ENCODE measurements around the gene CLSTN3.

The CLSTN3 gene

GRCh38 chr12:7112041-7112440 lies 18.1 kb upstream of the CLSTN3 start:
- H3K4me3 ChIP-seq (ENCODE audit: low read depth in 1 of 5, low read length in 5 of 5), result no peak overlapping the region
- H3K9me3 ChIP-seq (ENCODE audit: control insufficient read depth in 5 of 5, low read length in 5 of 5), result no peaks in the 10 kb centered on the region
- H3K36me3 ChIP-seq (ENCODE audit: control insufficient read depth in 5 of 5, insufficient read depth in 5 of 5, low read length in 5 of 5), result peaks cover 0 to 5% (median 0%) of the 10 kb centered on the region in 5 donors
- H3K27ac ChIP-seq (ENCODE audit: low read depth, low read length), result no peak overlapping the region
- H3K4me1 ChIP-seq (ENCODE audit: control insufficient read depth in 5 of 5, insufficient read depth in 5 of 5, low read length in 5 of 5), result peaks cover 2 to 28% (median 19%) of the 10 kb centered on the region in 5 donors
- H3K27me3 ChIP-seq (ENCODE audit: control insufficient read depth in 5 of 5, insufficient read depth in 4 of 5, low read length in 5 of 5), result no peaks in the 10 kb centered on the region
- no peak overlapping the region for H3K9ac ChIP-seq (ENCODE audit: low read length in 5 of 5)

DNA sequence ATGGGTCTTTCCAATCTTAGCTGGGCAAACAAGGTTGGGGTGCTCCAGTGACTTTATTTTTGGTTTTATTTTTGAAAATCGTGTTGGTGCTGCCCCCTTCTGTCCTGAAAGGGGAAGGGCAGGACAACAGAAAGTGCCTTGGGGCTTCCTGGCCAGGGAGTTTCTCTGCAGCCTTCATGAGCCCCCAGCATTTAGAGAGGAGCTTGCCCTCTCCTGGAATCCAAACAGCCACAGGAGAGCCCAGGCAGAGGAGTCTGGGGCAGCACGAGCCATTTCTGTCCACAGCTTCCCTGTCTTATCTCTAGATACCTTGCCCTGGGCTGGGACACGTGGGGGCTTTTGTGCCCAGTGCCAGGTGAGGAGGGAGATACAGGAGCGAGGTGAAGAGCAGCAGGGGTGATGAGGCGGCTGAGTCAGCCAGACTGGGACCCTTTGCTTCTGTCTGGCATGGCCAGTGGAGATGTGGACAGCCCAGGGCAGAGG lies 16.7 kb upstream of the CLSTN3 start:
- H3K9me3 ChIP-seq (ENCODE audit: control insufficient read depth in 5 of 5, low read length in 5 of 5), result no peaks in the 10 kb centered on the region
- H3K27ac ChIP-seq (ENCODE audit: low read depth, low read length), result no peak overlapping the region
- H3K27me3 ChIP-seq (ENCODE audit: control insufficient read depth in 5 of 5, insufficient read depth in 4 of 5, low read length in 5 of 5), result peaks cover 0 to under 1% (median 0%) of the 10 kb centered on the region in 5 donors
- H3K4me3 ChIP-seq (ENCODE audit: low read depth in 1 of 5, low read length in 5 of 5), result no peak overlapping the region
- H3K36me3 ChIP-seq (ENCODE audit: control insufficient read depth in 5 of 5, insufficient read depth in 5 of 5, low read length in 5 of 5), result peaks cover 0 to 7% (median 0%) of the 10 kb centered on the region in 5 donors
- H3K9ac ChIP-seq (ENCODE audit: low read length in 5 of 5), result no peak overlapping the region
- H3K4me1 ChIP-seq (ENCODE audit: control insufficient read depth in 5 of 5, insufficient read depth in 5 of 5, low read length in 5 of 5), result peaks cover 2 to 18% (median 11%) of the 10 kb centered on the region in 5 donors

DNA sequence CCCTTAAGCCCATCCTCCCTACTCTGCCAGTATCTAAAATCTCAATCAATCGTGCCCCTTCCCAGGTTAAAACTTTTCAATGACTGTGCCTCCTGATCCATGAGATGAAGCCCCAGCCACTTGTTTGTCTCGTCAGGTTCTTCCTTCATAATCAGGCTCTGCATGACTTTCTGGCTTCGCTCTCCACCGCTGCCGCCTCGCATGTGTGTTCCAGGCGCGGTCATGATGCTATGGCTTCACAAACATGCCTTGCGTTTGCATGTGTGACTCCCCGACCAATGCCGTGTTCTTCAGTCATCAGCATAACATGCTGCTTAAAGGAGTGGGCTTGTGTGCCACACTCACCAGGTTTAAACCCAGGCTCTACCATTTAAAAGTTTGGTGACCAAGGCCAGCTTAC lies 16.2 kb upstream of the CLSTN3 start:
- H3K27ac ChIP-seq (ENCODE audit: low read depth, low read length), result no peak overlapping the region
- no peak overlapping the region for H3K9ac ChIP-seq (ENCODE audit: low read length in 5 of 5)
- no peaks in the 10 kb centered on the region for H3K9me3 ChIP-seq (ENCODE audit: control insufficient read depth in 5 of 5, low read length in 5 of 5)

GRCh38 chr12:7114851-7115250 lies 15.3 kb upstream of the CLSTN3 start:
- peaks cover 0 to 7% (median 0%) of the 10 kb centered on the region in 5 donors for H3K36me3 ChIP-seq (ENCODE audit: control insufficient read depth in 5 of 5, insufficient read depth in 5 of 5, low read length in 5 of 5)
- no peak overlapping the region for H3K4me3 ChIP-seq (ENCODE audit: low read depth in 1 of 5, low read length in 5 of 5)
- no peak overlapping the region for H3K9ac ChIP-seq (ENCODE audit: low read length in 5 of 5)
- H3K4me1 ChIP-seq (ENCODE audit: control insufficient read depth in 5 of 5, insufficient read depth in 5 of 5, low read length in 5 of 5), result peaks cover 1 to 8% (median 3%) of the 10 kb centered on the region in 5 donors
- H3K9me3 ChIP-seq (ENCODE audit: control insufficient read depth in 5 of 5, low read length in 5 of 5), result no peaks in the 10 kb centered on the region
- no peak overlapping the region for H3K27ac ChIP-seq (ENCODE audit: low read depth, low read length)
- H3K27me3 ChIP-seq (ENCODE audit: control insufficient read depth in 5 of 5, insufficient read depth in 4 of 5, low read length in 5 of 5), result peaks cover 0 to 2% (median 0%) of the 10 kb centered on the region in 5 donors

More for the DNA sequence above, 16.2 kb upstream of the CLSTN3 start:
- H3K36me3 ChIP-seq (ENCODE audit: control insufficient read depth in 5 of 5, insufficient read depth in 5 of 5, low read length in 5 of 5), result peaks cover 0 to 7% (median 0%) of the 10 kb centered on the region in 5 donors
- peaks cover 0 to 2% (median 0%) of the 10 kb centered on the region in 5 donors for H3K27me3 ChIP-seq (ENCODE audit: control insufficient read depth in 5 of 5, insufficient read depth in 4 of 5, low read length in 5 of 5)
- H3K4me3 ChIP-seq (ENCODE audit: low read depth in 1 of 5, low read length in 5 of 5), result no peak overlapping the region
- peaks cover 2 to 14% (median 8%) of the 10 kb centered on the region in 5 donors for H3K4me1 ChIP-seq (ENCODE audit: control insufficient read depth in 5 of 5, insufficient read depth in 5 of 5, low read length in 5 of 5)

DNA sequence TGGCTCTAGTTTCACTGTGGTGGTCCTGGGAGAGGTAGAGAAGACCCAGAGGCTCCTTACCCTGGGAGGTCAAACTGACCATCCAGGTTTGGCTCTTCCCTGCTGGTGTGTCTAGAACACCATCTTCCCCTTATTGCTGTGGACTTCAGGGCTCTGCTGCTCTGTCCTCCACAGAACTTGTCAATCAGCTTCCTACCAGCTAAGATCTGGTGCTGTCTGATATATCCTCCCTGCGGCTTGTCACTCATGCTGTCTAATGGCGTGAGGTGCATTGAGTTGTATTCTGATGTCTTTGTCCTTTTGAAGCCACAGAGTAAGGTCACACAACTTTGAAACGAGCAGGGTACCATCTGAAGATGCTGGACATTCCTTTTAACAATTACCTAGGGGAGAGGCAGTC lies 14.0 kb upstream of the CLSTN3 start:
- no peak overlapping the region for H3K4me3 ChIP-seq (ENCODE audit: low read depth in 1 of 5, low read length in 5 of 5)
- H3K27ac ChIP-seq (ENCODE audit: low read depth, low read length), result no peak overlapping the region
- H3K9ac ChIP-seq (ENCODE audit: low read length in 5 of 5), result no peak overlapping the region
- H3K9me3 ChIP-seq (ENCODE audit: control insufficient read depth in 5 of 5, low read length in 5 of 5), result no peaks in the 10 kb centered on the region
- H3K27me3 ChIP-seq (ENCODE audit: control insufficient read depth in 5 of 5, insufficient read depth in 4 of 5, low read length in 5 of 5), result peaks cover 0 to 2% (median 0%) of the 10 kb centered on the region in 5 donors
- H3K36me3 ChIP-seq (ENCODE audit: control insufficient read depth in 5 of 5, insufficient read depth in 5 of 5, low read length in 5 of 5), result peaks cover 0 to 7% (median 0%) of the 10 kb centered on the region in 5 donors
- H3K4me1 ChIP-seq (ENCODE audit: control insufficient read depth in 5 of 5, insufficient read depth in 5 of 5, low read length in 5 of 5), result peaks cover 0 to 8% (median 3%) of the 10 kb centered on the region in 5 donors

GRCh38 chr12:7116916-7117315 lies 13.3 kb upstream of the CLSTN3 start:
- Histone ChIP-seq H3K36me3 (ENCODE audit: control insufficient read depth in 5 of 5, insufficient read depth in 5 of 5, low read length in 5 of 5) (peaks cover 0 to 7% (median 0%) of the 10 kb centered on the region in 5 donors), H3K9ac (ENCODE audit: low read length in 5 of 5) (no peak overlapping the region), H3K4me3 (ENCODE audit: low read depth in 1 of 5, low read length in 5 of 5) (no peak overlapping the region), H3K27ac (ENCODE audit: low read depth, low read length) (no peak overlapping the region), H3K27me3 (ENCODE audit: control insufficient read depth in 5 of 5, insufficient read depth in 4 of 5, low read length in 5 of 5) (peaks cover 0 to 2% (median 0%) of the 10 kb centered on the region in 5 donors), H3K4me1 (ENCODE audit: control insufficient read depth in 5 of 5, insufficient read depth in 5 of 5, low read length in 5 of 5) (peaks cover 2 to 8% (median 3%) of the 10 kb centered on the region in 5 donors), H3K9me3 (ENCODE audit: control insufficient read depth in 5 of 5, low read length in 5 of 5) (no peaks in the 10 kb centered on the region)

- Histone ChIP-seq H3K36me3 (ENCODE audit: control insufficient read depth in 5 of 5, insufficient read depth in 5 of 5, low read length in 5 of 5) (peaks cover 0 to 7% (median 0%) of the 10 kb centered on the region in 5 donors), H3K4me3 (ENCODE audit: low read depth in 1 of 5, low read length in 5 of 5) (no peak overlapping the region), H3K4me1 (ENCODE audit: control insufficient read depth in 5 of 5, insufficient read depth in 5 of 5, low read length in 5 of 5) (peaks cover 0 to 12% (median 9%) of the 10 kb centered on the region in 5 donors), H3K27me3 (ENCODE audit: control insufficient read depth in 5 of 5, insufficient read depth in 4 of 5, low read length in 5 of 5) (peaks cover 0 to 2% (median 0%) of the 10 kb centered on the region in 5 donors), H3K27ac (ENCODE audit: low read depth, low read length) (no peak overlapping the region), H3K9ac (ENCODE audit: low read length in 5 of 5) (no peak overlapping the region), H3K9me3 (ENCODE audit: control insufficient read depth in 5 of 5, low read length in 5 of 5) (no peaks in the 10 kb centered on the region)
Observed at GRCh38 chr12:7117670-7118069, 12.5 kb upstream of the CLSTN3 start.

GRCh38 chr12:7118881-7119280 lies 11.3 kb upstream of the CLSTN3 start:
- no peak overlapping the region for H3K27ac ChIP-seq (ENCODE audit: low read depth, low read length)
- no peak overlapping the region for H3K4me3 ChIP-seq (ENCODE audit: low read depth in 1 of 5, low read length in 5 of 5)
- H3K9me3 ChIP-seq (ENCODE audit: control insufficient read depth in 5 of 5, low read length in 5 of 5), result no peaks in the 10 kb centered on the region
- peaks cover 0 to 7% (median 0%) of the 10 kb centered on the region in 5 donors for H3K36me3 ChIP-seq (ENCODE audit: control insufficient read depth in 5 of 5, insufficient read depth in 5 of 5, low read length in 5 of 5)
- H3K4me1 ChIP-seq (ENCODE audit: control insufficient read depth in 5 of 5, insufficient read depth in 5 of 5, low read length in 5 of 5), result peaks cover 0 to 19% (median 14%) of the 10 kb centered on the region in 5 donors
- no peak overlapping the region for H3K9ac ChIP-seq (ENCODE audit: low read length in 5 of 5)
- peaks cover 0 to 2% (median 0%) of the 10 kb centered on the region in 5 donors for H3K27me3 ChIP-seq (ENCODE audit: control insufficient read depth in 5 of 5, insufficient read depth in 4 of 5, low read length in 5 of 5)

- H3K27me3 ChIP-seq (ENCODE audit: control insufficient read depth in 5 of 5, insufficient read depth in 4 of 5, low read length in 5 of 5), result peaks cover 0 to 4% (median 0%) of the 10 kb centered on the region in 5 donors
- no peaks in the 10 kb centered on the region for H3K9me3 ChIP-seq (ENCODE audit: control insufficient read depth in 5 of 5, low read length in 5 of 5)
- peaks cover 0 to 7% (median 0%) of the 10 kb centered on the region in 5 donors for H3K36me3 ChIP-seq (ENCODE audit: control insufficient read depth in 5 of 5, insufficient read depth in 5 of 5, low read length in 5 of 5)
- peaks cover 0 to 22% (median 14%) of the 10 kb centered on the region in 5 donors for H3K4me1 ChIP-seq (ENCODE audit: control insufficient read depth in 5 of 5, insufficient read depth in 5 of 5, low read length in 5 of 5)
- no peak overlapping the region for H3K27ac ChIP-seq (ENCODE audit: low read depth, low read length)
- H3K9ac ChIP-seq (ENCODE audit: low read length in 5 of 5), result no peak overlapping the region
- no peak overlapping the region for H3K4me3 ChIP-seq (ENCODE audit: low read depth in 1 of 5, low read length in 5 of 5)
Observed at GRCh38 chr12:7120166-7120565, 10.0 kb upstream of the CLSTN3 start.

- H3K9ac ChIP-seq (ENCODE audit: low read length in 5 of 5), result no peak overlapping the region
- no peak overlapping the region for H3K4me3 ChIP-seq (ENCODE audit: low read depth in 1 of 5, low read length in 5 of 5)
- H3K27me3 ChIP-seq (ENCODE audit: control insufficient read depth in 5 of 5, insufficient read depth in 4 of 5, low read length in 5 of 5), result peaks cover 0 to 4% (median 0%) of the 10 kb centered on the region in 5 donors
- H3K4me1 ChIP-seq (ENCODE audit: control insufficient read depth in 5 of 5, insufficient read depth in 5 of 5, low read length in 5 of 5), result peaks cover 0 to 22% (median 14%) of the 10 kb centered on the region in 5 donors
- H3K36me3 ChIP-seq (ENCODE audit: control insufficient read depth in 5 of 5, insufficient read depth in 5 of 5, low read length in 5 of 5), result peaks cover 0 to 3% (median 0%) of the 10 kb centered on the region in 5 donors
- H3K27ac ChIP-seq (ENCODE audit: low read depth, low read length), result no peak overlapping the region
- no peaks in the 10 kb centered on the region for H3K9me3 ChIP-seq (ENCODE audit: control insufficient read depth in 5 of 5, low read length in 5 of 5)
Observed at GRCh38 chr12:7121324-7121723, 8.8 kb upstream of the CLSTN3 start.

All from subcutaneous abdominal adipose tissue (tissue), 5 donors.